Pancreas (tissue), 10 donors: ENCODE results near the gene USP48. TPM values are rescaled to one million over a fixed set of nuclear protein-coding genes. Genes with fewer than 3 reads are reported as not detected.

ENCODE experiments used
- ATAC-seq, 4 donors: fragments of 200-7000 bp; cut with Tn5 transposase; one replicate each; pipeline versions ENCODE4 v1.8.0 to v1.9.1; 2020; ENCODE audit warnings: mild to moderate bottlenecking in 4 of 4, moderate library complexity in 4 of 4
- DNase-seq, 6 donors: peaks; one replicate each; pipeline ENCODE4 v3.0.0-alpha.2; 2020
- FAIRE-seq: peaks from 2 replicates; lab custom pipeline; 2012; peaks lifted over from hg19 to GRCh38; lab: Jason Lieb, UNC
- H3K27ac ChIP-seq, 4 donors: fragments of 200-600 bp; sonication (generic); 1 replicate in 3 of 4; 2 replicates in 1 of 4; pipeline versions ENCODE4 v1.5.0 to v1.8.0; 2020
- H3K27me3 ChIP-seq, 4 donors: fragments of 200-600 bp; one replicate each; pipeline ENCODE4 v1.8.0; 2021
- H3K36me3 ChIP-seq, 3 donors: fragments of 200-600 bp; sonication (generic) in 1 of 3; one replicate each; pipeline versions ENCODE4 v1.5.0 to v1.8.0; 2020 to 2021
- H3K4me1 ChIP-seq, 3 donors: fragments of 200-600 bp; one replicate each; pipeline ENCODE4 v1.8.0; 2021
- H3K4me3 ChIP-seq, 4 donors: fragments of 200-600 bp; sonication (generic) in 2 of 4; one replicate each; pipeline versions ENCODE4 v1.5.0 to v1.8.0; 2020 to 2021
- H3K9me3 ChIP-seq, 4 donors: fragments of 200-600 bp; one replicate each; pipeline ENCODE4 v1.8.0; 2021
- CTCF ChIP-seq, 4 donors: fragments of 200-600 bp; sonication (generic) in 3 of 4; IDR thresholded peaks; one replicate each; pipeline versions ENCODE4 v1.5.0 to v1.8.0; 2021; ENCODE audit warnings: antibody characterized with exemption in 4 of 4
- WGBS, 2 donors: extraction: QIAGEN DNeasy Blood & Tissue Kit; methylation state at CpG; one replicate each; pipeline ENCODE4 v1.1.7; 2013; 5-methylcytosine and 5-hydroxymethylcytosine counted together
- intact Hi-C, 3 donors: fragments of 100-400 bp; cut with DNase I; formaldehyde crosslinking; loops; one replicate each; pipeline versions ENCODE4 v1.11.1 to v1.14.2; 2022
- polyA plus RNA-seq, 2 donors: library from polyadenylated mRNA; stranded (reverse); fragments of 200-250 nt; gene quantifications; one replicate each; pipeline ENCODE4 v1.2.3, GENCODE V29; 2013
- total RNA-seq, 6 donors: library from RNA; stranded (reverse); fragmentation: NEBNext Ultra II Directional in 4 of 6; extraction: Animal tissue kit (Norgen Biotek cat#: 25700) in 4 of 6; gene quantifications; one replicate each; pipeline versions ENCODE4 v1.2.1 to v1.2.4, GENCODE V29; 2021 to 2023
- donor health status: healthy with polysubstance abuse.
- donor health status: DM: no; HTN: no; CAD: no; lungs with moderate emphysema.
- donor health status: DM: no; HTN: no; CAD: no.
- donor health status: control.
- donor health status: control.
- donor health status: Bipolar disorder and iron deficiency.
- donor health status: DM: yes; HTN: yes; CAD: no.
- donor health status: DM: no; HTN: no; CAD: no.
- donor health status: DM: no; HTN: no; CAD: no.
- donor health status: DM: yes; HTN: yes; CAD: no.

USP48 gene
- total and polyA plus RNA-seq, 8 donors, result 14.9 to 30.6 (median 25.9) TPM

GRCh38 chr1:21758614-21759013 lies 24.3 kb downstream of the USP48 start:
- Histone ChIP-seq H3K4me1 (peaks cover 0 to under 1% (median 0%) of the 10 kb centered on the region in 3 donors), H3K36me3 (peaks cover 0 to 17% (median 5%) of the 10 kb centered on the region in 3 donors), H3K27me3 (no peaks in the 10 kb centered on the region), H3K27ac (no peak overlapping the region), H3K4me3 (no peak overlapping the region), H3K9me3 (no peaks in the 10 kb centered on the region)
- no peak for TF ChIP-seq CTCF (IDR thresholded peaks at IDR 0.05)
- ATAC-seq (no peak), DNase-seq (no peak), FAIRE-seq (no peak)
- 96 to 97% methylated on average over 8 of the region's 8 CpGs for WGBS, 2 donors
- intact Hi-C loops, result no loop called here

GRCh38 chr1:21756393-21757089 lies 26.4 kb downstream of the USP48 start:
- no peaks in the 10 kb centered on the region for H3K27me3 ChIP-seq
- peaks cover 0 to 29% (median 7%) of the 10 kb centered on the region in 3 donors for H3K36me3 ChIP-seq
- ATAC-seq, result no peak
- no peaks in the 10 kb centered on the region for H3K9me3 ChIP-seq
- intact Hi-C loops, result no loop called here
- WGBS, 2 donors, result 89 to 93% methylated on average over 12 of the region's 12 CpGs
- H3K4me1 ChIP-seq, result no peaks in the 10 kb centered on the region
- no peak for TF ChIP-seq CTCF (IDR thresholded peaks at IDR 0.05)
- no peak for FAIRE-seq
- DNase-seq, result no peak
- H3K4me3 ChIP-seq, result no peak overlapping the region
- H3K27ac ChIP-seq, result no peak overlapping the region

- Histone ChIP-seq H3K9me3 (no peaks in the 10 kb centered on the region), H3K27ac (no peak overlapping the region), H3K4me3 (no peak overlapping the region), H3K4me1 (no peaks in the 10 kb centered on the region), H3K27me3 (no peaks in the 10 kb centered on the region), H3K36me3 (peaks cover 0 to 29% (median 11%) of the 10 kb centered on the region in 3 donors)
- 94 to 96% methylated on average over 2 of the region's 2 CpGs for WGBS, 2 donors
- DNase-seq, result no peak
- intact Hi-C loops, result no loop called here
- FAIRE-seq, result no peak
- no peak for TF ChIP-seq CTCF (IDR thresholded peaks at IDR 0.05)
- ATAC-seq, result no peak
Observed at GRCh38 chr1:21755067-21755466, 27.9 kb downstream of the USP48 start.

GRCh38 chr1:21754583-21754982 lies 28.4 kb downstream of the USP48 start:
- WGBS, 2 donors, result 89 to 90% methylated on average over 3 of the region's 3 CpGs
- TF ChIP-seq CTCF (IDR thresholded peaks at IDR 0.05), result no peak
- no peak for ATAC-seq

GRCh38 chr1:21752186-21752585 lies 30.8 kb downstream of the USP48 start:
- peaks cover 0 to 43% (median 16%) of the 10 kb centered on the region in 3 donors for H3K36me3 ChIP-seq
- FAIRE-seq (no peak), DNase-seq (no peak), ATAC-seq (no peak)
- no peaks in the 10 kb centered on the region for H3K27me3 ChIP-seq
- TF ChIP-seq CTCF (IDR thresholded peaks at IDR 0.05), result no peak
- intact Hi-C loops, result no loop called here
- no peak overlapping the region for H3K4me3 ChIP-seq
- H3K4me1 ChIP-seq, result peaks cover 0 to 1% (median 0%) of the 10 kb centered on the region in 3 donors
- WGBS, 2 donors, result 94 to 96% methylated on average over 2 of the region's 2 CpGs
- no peak overlapping the region for H3K27ac ChIP-seq
- no peaks in the 10 kb centered on the region for H3K9me3 ChIP-seq

More at GRCh38 chr1:21754583-21754982, 28.4 kb downstream of the USP48 start:
- intact Hi-C loops, result no loop called here
- Histone ChIP-seq H3K4me1 (no peaks in the 10 kb centered on the region), H3K27ac (no peak overlapping the region), H3K27me3 (no peaks in the 10 kb centered on the region), H3K9me3 (no peaks in the 10 kb centered on the region), H3K36me3 (peaks cover 0 to 29% (median 11%) of the 10 kb centered on the region in 3 donors), H3K4me3 (no peak overlapping the region)
- DNase-seq (no peak), FAIRE-seq (no peak)
